ENCODE data around the gene USP17L20.
"Not testable (repeated sequence)": the region's sequence is repeated elsewhere in the genome, so short reads cannot be mapped to it uniquely, and the experiment has no call there.

Gene USP17L20

DNA sequence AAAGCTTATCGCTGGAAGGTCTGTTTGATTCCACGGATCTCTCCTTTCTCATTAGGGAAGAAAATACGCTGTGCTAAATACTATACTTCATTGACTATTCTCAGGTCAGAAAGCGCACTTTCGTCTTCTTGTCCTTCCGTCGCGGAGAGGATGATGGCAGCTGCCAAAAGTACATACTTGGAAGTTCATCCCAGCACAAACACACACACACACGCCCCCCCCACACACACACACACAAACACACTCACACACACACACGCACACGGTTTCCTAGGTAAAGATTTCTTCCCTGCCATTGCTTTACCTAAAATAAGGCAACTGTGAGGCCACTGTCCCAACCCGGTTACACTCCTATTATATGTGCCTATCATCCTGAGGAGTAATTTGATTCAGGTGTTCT, 19.5 kb upstream of the USP17L20 start:
- H3K27me3 ChIP-seq (ENCODE audit: insufficient read depth, low read length); H2AFZ ChIP-seq (ENCODE audit: insufficient read depth, low read length, poor library complexity); H3K79me2 ChIP-seq (ENCODE audit: control insufficient read depth, insufficient read depth, low read length, poor library complexity); H3K36me3 ChIP-seq (ENCODE audit: control insufficient read depth in 1 of 2, insufficient read depth in 2 of 2, low read length in 2 of 2); H3K27ac ChIP-seq (ENCODE audit: low read depth, low read length); H3K4ac ChIP-seq (ENCODE audit: low read depth, low read length); H3K23ac ChIP-seq (ENCODE audit: low read length); H2BK12ac ChIP-seq (ENCODE audit: low read length); H3K79me1 ChIP-seq (ENCODE audit: low read length); H4K8ac ChIP-seq (ENCODE audit: low read depth, low read length); H4K91ac ChIP-seq (ENCODE audit: low read depth, low read length); H3K14ac ChIP-seq (ENCODE audit: low read length); H3K4me2 ChIP-seq (ENCODE audit: low read length); H2AK5ac ChIP-seq (ENCODE audit: low read length); H3K4me1 ChIP-seq (ENCODE audit: control insufficient read depth in 1 of 2, insufficient read depth in 2 of 2, low read length in 2 of 2); H3K9me3 ChIP-seq (ENCODE audit: insufficient read depth, low read depth, low read length); H3K18ac ChIP-seq (ENCODE audit: low read length); H4K12ac ChIP-seq (ENCODE audit: low read depth, low read length); H2BK120ac ChIP-seq (ENCODE audit: insufficient read depth, low read length, poor library complexity); H2BK5ac ChIP-seq (ENCODE audit: low read depth, low read length, poor library complexity); H3K9ac ChIP-seq (ENCODE audit: low read length): not testable (repeated sequence)
- H3K4me3 ChIP-seq (ENCODE audit: low read depth, low read length) = peak overlapping the region; percentile 21
- DNase-seq = peak; percentile 0
- WGBS (ENCODE audit: extremely low coverage, insufficient coverage, insufficient read length) = 100% methylated on average over 2 of the region's 12 CpGs

DNA sequence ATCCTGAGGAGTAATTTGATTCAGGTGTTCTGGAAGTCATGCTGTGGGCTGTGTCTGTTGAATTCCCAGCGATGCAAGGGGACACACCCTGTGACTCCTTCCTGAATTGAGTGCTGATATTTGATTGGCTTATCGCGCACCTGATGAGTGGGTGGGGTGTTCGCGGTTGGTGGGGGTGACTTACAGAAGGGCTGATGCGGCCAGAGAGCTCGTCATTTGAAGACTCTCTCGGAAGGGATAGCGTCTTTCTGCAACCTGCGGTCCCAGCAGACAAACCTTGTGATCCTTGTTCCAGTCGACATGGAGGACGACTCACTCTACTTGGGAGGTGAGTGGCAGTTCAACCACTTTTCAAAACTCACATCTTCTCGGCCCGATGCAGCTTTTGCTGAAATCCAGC, 14.3 kb upstream of the USP17L20 start, which contains the start of gene USP17L17:
Gene USP17L17, plus strand, starts transcription at position 301 of the 400 bp plus-strand sequence. Its CDS starts 0 bp downstream, at position 301.
- WGBS (ENCODE audit: extremely low coverage, insufficient coverage, insufficient read length) = no CpG with 5 or more reads among the region's 14 CpGs
- not testable (repeated sequence) for H2BK12ac ChIP-seq (ENCODE audit: low read length); H3K9me3 ChIP-seq (ENCODE audit: insufficient read depth, low read depth, low read length); H3K9ac ChIP-seq (ENCODE audit: low read length); H3K36me3 ChIP-seq (ENCODE audit: control insufficient read depth in 1 of 2, insufficient read depth in 2 of 2, low read length in 2 of 2); H2AFZ ChIP-seq (ENCODE audit: insufficient read depth, low read length, poor library complexity); H3K4me1 ChIP-seq (ENCODE audit: control insufficient read depth in 1 of 2, insufficient read depth in 2 of 2, low read length in 2 of 2); H3K79me1 ChIP-seq (ENCODE audit: low read length); H3K4ac ChIP-seq (ENCODE audit: low read depth, low read length); DNase-seq; H2AK5ac ChIP-seq (ENCODE audit: low read length); H4K8ac ChIP-seq (ENCODE audit: low read depth, low read length); H2BK120ac ChIP-seq (ENCODE audit: insufficient read depth, low read length, poor library complexity); H3K79me2 ChIP-seq (ENCODE audit: control insufficient read depth, insufficient read depth, low read length, poor library complexity); H4K91ac ChIP-seq (ENCODE audit: low read depth, low read length); H3K18ac ChIP-seq (ENCODE audit: low read length); H3K27me3 ChIP-seq (ENCODE audit: insufficient read depth, low read length); H3K4me3 ChIP-seq (ENCODE audit: low read depth, low read length); H2BK5ac ChIP-seq (ENCODE audit: low read depth, low read length, poor library complexity); H4K12ac ChIP-seq (ENCODE audit: low read depth, low read length); H3K4me2 ChIP-seq (ENCODE audit: low read length); H3K14ac ChIP-seq (ENCODE audit: low read length); H3K23ac ChIP-seq (ENCODE audit: low read length); H3K27ac ChIP-seq (ENCODE audit: low read depth, low read length)

DNA sequence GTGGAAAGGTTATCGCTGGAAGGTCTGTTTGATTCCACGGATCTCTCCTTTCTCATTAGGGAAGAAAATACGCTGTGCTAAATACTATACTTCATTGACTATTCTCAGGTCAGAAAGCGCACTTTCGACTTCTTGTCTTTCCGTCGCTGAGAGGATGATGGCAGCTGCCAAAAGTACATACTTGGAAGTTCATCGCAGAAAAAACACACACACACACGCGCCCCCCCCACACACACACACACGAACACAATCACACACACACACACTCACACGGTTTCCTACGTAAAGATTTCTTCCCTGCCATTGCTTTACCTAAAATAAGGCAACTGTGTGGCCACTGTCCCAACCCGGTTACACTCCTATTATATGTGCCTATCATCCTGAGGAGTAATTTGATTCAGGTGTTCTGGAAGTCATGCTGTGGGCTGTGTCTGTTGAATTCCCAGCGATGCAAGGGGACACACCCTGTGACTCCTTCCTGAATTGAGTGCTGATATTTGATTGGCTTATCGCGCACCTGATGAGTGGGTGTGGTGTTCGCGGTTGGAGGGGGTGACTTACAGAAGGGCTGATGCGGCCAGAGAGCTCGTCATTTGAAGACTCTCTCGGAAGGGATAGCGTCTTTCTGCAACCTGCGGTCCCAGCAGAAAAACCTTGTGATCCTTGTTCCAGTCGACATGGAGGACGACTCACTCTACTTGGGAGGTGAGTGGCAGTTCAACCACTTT, 9.8 kb upstream of the USP17L20 start, which contains the start of gene USP17L18:
Gene USP17L18, plus strand, starts transcription at position 678 of the 728 bp plus-strand sequence. Its CDS starts 0 bp downstream, at position 678.
- H3K79me2 ChIP-seq (ENCODE audit: control insufficient read depth, insufficient read depth, low read length, poor library complexity); H3K4me1 ChIP-seq (ENCODE audit: control insufficient read depth in 1 of 2, insufficient read depth in 2 of 2, low read length in 2 of 2); H2BK120ac ChIP-seq (ENCODE audit: insufficient read depth, low read length, poor library complexity); H2BK12ac ChIP-seq (ENCODE audit: low read length); H4K8ac ChIP-seq (ENCODE audit: low read depth, low read length); H2AK5ac ChIP-seq (ENCODE audit: low read length); H4K12ac ChIP-seq (ENCODE audit: low read depth, low read length); H3K9me3 ChIP-seq (ENCODE audit: insufficient read depth, low read depth, low read length); H3K4me2 ChIP-seq (ENCODE audit: low read length); H3K23ac ChIP-seq (ENCODE audit: low read length); H3K14ac ChIP-seq (ENCODE audit: low read length); H3K18ac ChIP-seq (ENCODE audit: low read length); H3K27me3 ChIP-seq (ENCODE audit: insufficient read depth, low read length); H3K4ac ChIP-seq (ENCODE audit: low read depth, low read length); H3K4me3 ChIP-seq (ENCODE audit: low read depth, low read length); H3K79me1 ChIP-seq (ENCODE audit: low read length); H2BK5ac ChIP-seq (ENCODE audit: low read depth, low read length, poor library complexity); H4K91ac ChIP-seq (ENCODE audit: low read depth, low read length); H2AFZ ChIP-seq (ENCODE audit: insufficient read depth, low read length, poor library complexity); H3K36me3 ChIP-seq (ENCODE audit: control insufficient read depth in 1 of 2, insufficient read depth in 2 of 2, low read length in 2 of 2); H3K27ac ChIP-seq (ENCODE audit: low read depth, low read length); H3K9ac ChIP-seq (ENCODE audit: low read length): not testable (repeated sequence)
- 100% methylated on average over 3 of the region's 26 CpGs for WGBS (ENCODE audit: extremely low coverage, insufficient coverage, insufficient read length)
- peak; percentile 0 to 1 for DNase-seq

DNA sequence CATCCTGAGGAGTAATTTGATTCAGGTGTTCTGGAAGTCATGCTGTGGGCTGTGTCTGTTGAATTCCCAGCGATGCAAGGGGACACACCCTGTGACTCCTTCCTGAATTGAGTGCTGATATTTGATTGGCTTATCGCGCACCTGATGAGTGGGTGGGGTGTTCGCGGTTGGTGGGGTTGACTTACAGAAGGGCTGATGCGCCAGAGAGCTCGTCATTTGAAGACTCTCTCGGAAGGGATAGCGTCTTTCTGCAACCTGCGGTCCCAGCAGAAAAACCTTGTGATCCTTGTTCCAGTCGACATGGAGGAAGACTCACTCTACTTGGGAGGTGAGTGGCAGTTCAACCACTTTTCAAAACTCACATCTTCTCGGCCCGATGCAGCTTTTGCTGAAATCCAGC, 4.8 kb upstream of the USP17L20 start, which contains the start of gene USP17L19:
Gene USP17L19, plus strand, starts transcription at position 301 of the 400 bp plus-strand sequence. Its CDS starts 0 bp downstream, at position 301.
- H3K4ac ChIP-seq (ENCODE audit: low read depth, low read length); H3K27me3 ChIP-seq (ENCODE audit: insufficient read depth, low read length); H4K91ac ChIP-seq (ENCODE audit: low read depth, low read length); H2BK5ac ChIP-seq (ENCODE audit: low read depth, low read length, poor library complexity); H3K27ac ChIP-seq (ENCODE audit: low read depth, low read length); H3K79me1 ChIP-seq (ENCODE audit: low read length); H4K8ac ChIP-seq (ENCODE audit: low read depth, low read length); H2AFZ ChIP-seq (ENCODE audit: insufficient read depth, low read length, poor library complexity); H3K9me3 ChIP-seq (ENCODE audit: insufficient read depth, low read depth, low read length); H2BK12ac ChIP-seq (ENCODE audit: low read length); H4K12ac ChIP-seq (ENCODE audit: low read depth, low read length); H3K4me2 ChIP-seq (ENCODE audit: low read length); H3K79me2 ChIP-seq (ENCODE audit: control insufficient read depth, insufficient read depth, low read length, poor library complexity); H3K4me1 ChIP-seq (ENCODE audit: control insufficient read depth in 1 of 2, insufficient read depth in 2 of 2, low read length in 2 of 2); H3K18ac ChIP-seq (ENCODE audit: low read length); H3K4me3 ChIP-seq (ENCODE audit: low read depth, low read length); H3K36me3 ChIP-seq (ENCODE audit: control insufficient read depth in 1 of 2, insufficient read depth in 2 of 2, low read length in 2 of 2); H2BK120ac ChIP-seq (ENCODE audit: insufficient read depth, low read length, poor library complexity); H3K9ac ChIP-seq (ENCODE audit: low read length); H2AK5ac ChIP-seq (ENCODE audit: low read length); DNase-seq; H3K23ac ChIP-seq (ENCODE audit: low read length); H3K14ac ChIP-seq (ENCODE audit: low read length): not testable (repeated sequence)
- no CpG with 5 or more reads among the region's 13 CpGs for WGBS (ENCODE audit: extremely low coverage, insufficient coverage, insufficient read length)

All from trophoblast cell (in vitro differentiated cells and primary cell).